K562 (cell line): Measurements from ENCODE around the gene ADAM8. TPM values are rescaled to one million over a fixed set of nuclear protein-coding genes. Genes with fewer than 3 reads are reported as not detected.

ENCODE experiments used
- ATAC-seq: fragments of 200-7000 bp; cut with Tn5 transposase; 3 replicates; pipeline ENCODE4 v1.9.1; 2020; ENCODE audit warnings: moderate library complexity
- BruUV-seq: library from RNA; stranded (reverse); fragments of 400-500 nt; replicated peaks from 2 replicates; lab custom pipeline; 2021; lab: Mats Ljungman, UMichigan
- CTCF ChIA-PET: fragments of 300-600 bp; formaldehyde crosslinking; extraction: SDS; loops from one replicate; lab custom pipeline; 2021; ENCODE audit warnings: low intra/inter-chr PET ratio; lab: Yijun Ruan, JAX
- POLR2A ChIA-PET: fragments of 300-600, 350-650 bp; sonication (Branson Sonifier 250); formaldehyde crosslinking; extraction: SDS; loops from one replicate; lab custom pipeline; 2021; ENCODE audit warnings: antibody characterized with exemption, inconsistent platforms; lab: Yijun Ruan, JAX
- DNase-seq, 4 experiments: peaks; one replicate each; pipeline versions ENCODE4 v3.0.0 to v3.0.0-alpha.2; 2011 to 2018; ENCODE audit warnings: low spot score in 3 of 4, mixed read lengths in 3 of 4; ENCODE audit errors: extremely low read depth in 1 of 4
- FAIRE-seq: peaks from 2 replicates; lab custom pipeline; 2011; peaks lifted over from hg19 to GRCh38; lab: Jason Lieb, UNC
- H2AFZ ChIP-seq: 2 replicates; pipeline ENCODE4 v1.6.0; 2011; ENCODE audit warnings: low read depth, low read length, control low read depth, inconsistent platforms
- H3K27ac ChIP-seq: fragments of 200-600 bp; 3 replicates; pipeline ENCODE4 v1.8.0; 2011; ENCODE audit warnings: low read depth, mild to moderate bottlenecking, control low read depth, inconsistent platforms, low read length, moderate library complexity, mixed read lengths; ENCODE audit errors: extremely low read depth
- H3K27me3 ChIP-seq, 2 experiments: fragments of 300-600 bp in 1 of 2; 2 replicates in 1 of 2; 3 replicates in 1 of 2; pipeline versions ENCODE4 v1.6.0 to v1.8.0; 2011; ENCODE audit warnings: inconsistent platforms in 2 of 2, low read length in 2 of 2, mild to moderate bottlenecking in 1 of 2, mixed read lengths in 1 of 2, moderate library complexity in 1 of 2; ENCODE audit not compliant: control insufficient read depth in 2 of 2, insufficient read depth in 2 of 2
- H3K36me3 ChIP-seq: fragments of 300-600 bp; 3 replicates; pipeline ENCODE4 v1.8.0; 2011; ENCODE audit warnings: mild to moderate bottlenecking, low read length, inconsistent platforms; ENCODE audit not compliant: control insufficient read depth, insufficient read depth
- H3K4me1 ChIP-seq, 2 experiments: fragments of 200-600 bp in 1 of 2; replicated peaks in 1 of 2; 2 replicates in 1 of 2; 3 replicates in 1 of 2; pipeline versions ENCODE4 v1.5.1 to v1.8.0; 2011; ENCODE audit warnings: inconsistent platforms in 2 of 2, low read length in 2 of 2, mild to moderate bottlenecking in 1 of 2, mixed read lengths in 1 of 2, moderate library complexity in 1 of 2; ENCODE audit not compliant: control insufficient read depth in 2 of 2, insufficient read depth in 2 of 2
- H3K4me2 ChIP-seq: 2 replicates; pipeline ENCODE4 v1.6.1; 2011; ENCODE audit warnings: low read length, control low read depth, inconsistent platforms, mixed read lengths; ENCODE audit not compliant: insufficient read depth
- H3K4me3 ChIP-seq: fragments of 200-600 bp; sonication (generic), shearing (Covaris generic); 2 replicates; pipeline ENCODE4 v1.5.1; 2016; ENCODE audit warnings: control low read depth, inconsistent platforms
- H3K79me2 ChIP-seq: fragments of 200-600 bp; 3 replicates; pipeline ENCODE4 v1.8.0; 2011; ENCODE audit warnings: low read length, inconsistent platforms; ENCODE audit not compliant: control insufficient read depth, insufficient read depth
- H3K9ac ChIP-seq, 2 experiments: 2 replicates each; pipeline versions ENCODE4 v1.6.0 to v1.6.1; 2011; ENCODE audit warnings: low read depth in 2 of 2, low read length in 2 of 2, control low read depth in 1 of 2, inconsistent platforms in 1 of 2, mild to moderate bottlenecking in 1 of 2, mixed read lengths in 1 of 2; ENCODE audit not compliant: insufficient read depth in 1 of 2
- H3K9me1 ChIP-seq: one replicate; pipeline ENCODE4 v1.6.0; 2011; ENCODE audit warnings: inconsistent platforms, mild to moderate bottlenecking, low read length, moderate library complexity; ENCODE audit not compliant: control insufficient read depth, insufficient read depth
- H3K9me3 ChIP-seq: replicated peaks from 2 replicates; pipeline ENCODE4 v1.5.1; 2011; ENCODE audit warnings: low read depth, low read length, inconsistent platforms; ENCODE audit not compliant: control insufficient read depth, insufficient read depth
- H4K20me1 ChIP-seq: replicated peaks from 2 replicates; pipeline ENCODE4 v1.6.1; 2011; ENCODE audit warnings: low read length, inconsistent platforms, mixed read lengths; ENCODE audit not compliant: control insufficient read depth, insufficient read depth
- BDP1 ChIP-seq: IDR thresholded peaks from 3 replicates; pipeline ENCODE4 v1.6.1; 2011; ENCODE audit not compliant: insufficient read length, insufficient read depth
- CREB1 ChIP-seq, 2 experiments: sonication (generic) in 1 of 2; formaldehyde crosslinking in 1 of 2; IDR thresholded peaks; 2 replicates each; pipeline versions ENCODE4 v1.6.1 to v1.8.0; 2012 to 2022; ENCODE audit warnings: inconsistent platforms in 1 of 2, mild to moderate bottlenecking in 1 of 2, missing genetic modification reagents in 1 of 2, moderate library complexity in 1 of 2
- GATAD2B ChIP-seq: fragments of 450-650 bp; IDR thresholded peaks from 2 replicates; pipeline ENCODE4 v1.6.1; 2017; ENCODE audit warnings: mild to moderate bottlenecking, borderline replicate concordance
- NFYB ChIP-seq: IDR thresholded peaks from 2 replicates; pipeline ENCODE4 v1.6.1; 2011; ENCODE audit warnings: mild to moderate bottlenecking, moderate library complexity; ENCODE audit not compliant: insufficient read length; ENCODE audit errors: extremely low read depth
- PHB2 ChIP-seq: fragments of 450-650 bp; IDR thresholded peaks from 2 replicates; pipeline ENCODE4 v1.6.1; 2017; ENCODE audit warnings: low read depth
- ZBTB40 ChIP-seq, 2 experiments: fragments of 450-650 bp in 1 of 2; sonication (generic) in 1 of 2; formaldehyde crosslinking in 1 of 2; IDR thresholded peaks; 2 replicates each; pipeline versions ENCODE4 v1.7.1 to v1.9.0; 2016 to 2022; ENCODE audit warnings: inconsistent platforms in 1 of 2, mild to moderate bottlenecking in 1 of 2, missing genetic modification reagents in 1 of 2
- ZNF316 ChIP-seq: fragments of 450-650 bp; IDR thresholded peaks from 2 replicates; pipeline ENCODE4 v1.6.1; 2016
- WGBS: fragments of 100-300 bp; shearing (Covaris generic); methylation state at CpG from one replicate; pipeline ENCODE4 v1.1.6; 2016; ENCODE audit warnings: low coverage, mixed read lengths; ENCODE audit not compliant: insufficient coverage; ENCODE audit errors: missing lambda C conversion rate; 5-methylcytosine and 5-hydroxymethylcytosine counted together
- in situ Hi-C: fragments of 300-500 bp; cut with MboI; formaldehyde crosslinking; loops from 4 replicates; pipeline ENCODE4 v1.15.0; 2018; ENCODE audit warnings: inconsistent platforms, mixed read lengths
- intact Hi-C: fragments of 100-400 bp; cut with micrococcal nuclease; formaldehyde crosslinking; loops from 2 replicates; pipeline ENCODE4 v1.14.2; 2022
- polyA plus RNA-seq, 8 experiments: library from polyadenylated mRNA; depleted of rRNA in 4 of 8; stranded (reverse) in 5 of 8; unstranded in 3 of 8; fragments of >200 nt; fragmentation: Nextera tagmentation in 2 of 8; fragmentation: Illumina TruSeq in 1 of 8; extraction: Ambion mirVana in 2 of 8; extraction: Trizol in 1 of 8; gene quantifications; 2 replicates each; pipeline versions ENCODE4 v1.2.1 to v1.2.3, GENCODE V29; 2011 to 2014; ENCODE audit warnings: inconsistent platforms in 1 of 8, missing spikeins in 1 of 8
- total RNA-seq, 7 experiments: library from RNA; depleted of rRNA in 6 of 7; stranded (reverse); fragments of >200 nt in 6 of 7; fragmentation: Illumina TruSeq in 2 of 7; extraction: Trizol in 2 of 7; gene quantifications; 2 replicates each; pipeline versions ENCODE4 v1.2.1 to v1.2.3, GENCODE V29; 2011 to 2021; ENCODE audit warnings: low replicate concordance in 1 of 7
- TF ChIP-seq, protein P1 (sequence below), 2 experiments: IDR thresholded peaks; 2 replicates each; pipeline ENCODE4 v1.6.1; 2012; ENCODE audit warnings: improper control_type of control experiment in 2 of 2, low read depth in 2 of 2, low read length in 2 of 2, borderline replicate concordance in 1 of 2

Gene ADAM8
- total and polyA plus RNA-seq, 9 of the 15 experiments (the other 6 are each of a cell fraction or from before 2014, with no cell fraction given) = 0.07 to 7.0 (median 1.1) TPM

DNA sequence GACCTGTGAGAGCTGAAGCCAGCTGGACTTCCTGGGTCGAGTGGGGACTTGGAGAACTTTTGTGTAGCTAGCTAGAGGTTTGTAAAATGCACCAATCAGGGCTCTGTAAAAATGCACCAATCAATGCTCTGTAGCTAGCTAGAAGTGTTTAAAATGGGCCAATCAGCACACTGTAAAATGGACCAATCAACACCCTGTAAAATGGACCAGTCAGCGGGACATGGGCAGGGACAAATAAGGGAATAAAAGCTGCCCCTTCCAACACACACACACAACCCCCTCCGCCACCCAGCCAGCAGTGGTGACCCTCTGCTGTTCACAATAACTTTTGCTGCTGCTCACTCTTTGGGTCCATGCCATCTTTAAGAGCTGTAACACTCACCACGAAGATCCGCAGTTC lies 39.2 kb upstream of the ADAM8 start:
- intact Hi-C loops (no loop called here), in situ Hi-C loops (no loop called here)
- no TSS peak for BruUV-seq
- Histone ChIP-seq H3K27ac (no peak overlapping the region), H4K20me1 (no peaks in the 10 kb centered on the region), H3K4me2 (no peak overlapping the region), H3K9ac (no peak overlapping the region), H3K36me3 (peaks cover 23% of the 10 kb centered on the region; the same call in 2 of the 3 replicates), H3K79me2 (no peaks in the 10 kb centered on the region), H3K9me3 (no peaks in the 10 kb centered on the region), H3K27me3 (no peaks in the 10 kb centered on the region), H2AFZ (no peak overlapping the region), H3K9me1 (no peaks in the 10 kb centered on the region), H3K4me1 (peaks cover 0 to 32% of the 10 kb centered on the region in 2 experiments; a peak in 4 of 5 replicates), H3K4me3 (no peak overlapping the region)
- FAIRE-seq (peak; percentile 79), ATAC-seq (peak; percentile 20; the same call in 1 of the 3 replicates), DNase-seq (no peak)
- TF ChIP-seq BDP1 = no peak
- 0 out of 2 replicates have a peak, but pooled peaks have one; percentile 13 for TF ChIP-seq ZNF316
- no peak for TF ChIP-seq CREB1 (IDR thresholded peaks at IDR 0.05)
- TF ChIP-seq CREB1 (CRISPR knock-in tag; IDR thresholded peaks at IDR 0.05) = no peak
- TF ChIP-seq, protein P1, sequence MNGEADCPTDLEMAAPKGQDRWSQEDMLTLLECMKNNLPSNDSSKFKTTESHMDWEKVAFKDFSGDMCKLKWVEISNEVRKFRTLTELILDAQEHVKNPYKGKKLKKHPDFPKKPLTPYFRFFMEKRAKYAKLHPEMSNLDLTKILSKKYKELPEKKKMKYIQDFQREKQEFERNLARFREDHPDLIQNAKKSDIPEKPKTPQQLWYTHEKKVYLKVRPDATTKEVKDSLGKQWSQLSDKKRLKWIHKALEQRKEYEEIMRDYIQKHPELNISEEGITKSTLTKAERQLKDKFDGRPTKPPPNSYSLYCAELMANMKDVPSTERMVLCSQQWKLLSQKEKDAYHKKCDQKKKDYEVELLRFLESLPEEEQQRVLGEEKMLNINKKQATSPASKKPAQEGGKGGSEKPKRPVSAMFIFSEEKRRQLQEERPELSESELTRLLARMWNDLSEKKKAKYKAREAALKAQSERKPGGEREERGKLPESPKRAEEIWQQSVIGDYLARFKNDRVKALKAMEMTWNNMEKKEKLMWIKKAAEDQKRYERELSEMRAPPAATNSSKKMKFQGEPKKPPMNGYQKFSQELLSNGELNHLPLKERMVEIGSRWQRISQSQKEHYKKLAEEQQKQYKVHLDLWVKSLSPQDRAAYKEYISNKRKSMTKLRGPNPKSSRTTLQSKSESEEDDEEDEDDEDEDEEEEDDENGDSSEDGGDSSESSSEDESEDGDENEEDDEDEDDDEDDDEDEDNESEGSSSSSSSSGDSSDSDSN (IDR thresholded peaks at IDR 0.05; ENCODE audit: borderline replicate concordance in 1 of 2, low read depth in 2 of 2, low read length in 2 of 2) = no peak
- no peak for TF ChIP-seq GATAD2B
- TF ChIP-seq NFYB = peak; percentile 7
- no peak for TF ChIP-seq ZBTB40 (IDR thresholded peaks at IDR 0.05)
- no peak for TF ChIP-seq ZBTB40 (CRISPR knock-in tag; IDR thresholded peaks at IDR 0.05)
- no peak for TF ChIP-seq PHB2
- 62% methylated on average over 5 of the region's 5 CpGs for WGBS
- ChIA-PET CTCF (no interaction called here), POLR2A (interaction anchor here (0.6 kb wide), 2 partner anchors 8 to 392 kb away, joined by 3 read pairs; no protein-coding TSS in a partner anchor)
